Ovary (tissue), 3 donors: ENCODE data around the gene ZNF175.

Source experiments
- CTCF ChIP-seq, 3 donors: fragments of 450-650 bp in 2 of 3; fragments of 200-600 bp in 1 of 3; IDR thresholded peaks; one replicate each; pipeline versions ENCODE4 v1.5.1 to v1.8.0; 2016 to 2022; ENCODE audit warnings: antibody characterized with exemption in 3 of 3, mild to moderate bottlenecking in 1 of 3
- EP300 ChIP-seq: sonication (generic); formaldehyde crosslinking; IDR thresholded peaks from one replicate; pipeline ENCODE4 v1.6.1; 2017; ENCODE audit warnings: antibody characterized with exemption
- POLR2A ChIP-seq: fragments of 450-650 bp; IDR thresholded peaks from one replicate; pipeline ENCODE4 v1.6.1; 2017; ENCODE audit warnings: antibody characterized with exemption, mild to moderate bottlenecking, moderate library complexity
- donor health status: DM: no; HTN: no; CAD: no.

GRCh38 chr19:51567583-51567982 is 3.5 kb upstream of the ZNF175 start:
- TF ChIP-seq POLR2A = no peak
- no peak for TF ChIP-seq CTCF (IDR thresholded peaks at IDR 0.05)
- TF ChIP-seq EP300 = no peak
